22Rv1 (cell line): ENCODE results near the gene ATXN2L.

ENCODE experiments used
- CTCF ChIP-seq: fragments of 450-650 bp; IDR thresholded peaks from 2 replicates; pipeline ENCODE4 v1.5.1; 2017; ENCODE audit warnings: mild to moderate bottlenecking
- ZFX ChIP-seq: fragments of 450-650 bp; IDR thresholded peaks from 2 replicates; pipeline ENCODE4 v1.6.1; 2017; ENCODE audit warnings: antibody characterized with exemption, borderline replicate concordance

- TF ChIP-seq CTCF (no peak), ZFX (no peak)
Measured at GRCh38 chr16:28823291-28823872, 583 bp downstream of the ATXN2L start.
